Nephron progenitor cell (in vitro differentiated cells): ENCODE results near the gene CLIC1.

Experiments
- DNase-seq: peaks from one replicate; pipeline ENCODE4 v3.0.0; 2021
- H3K27ac Mint-ChIP-seq: 2 replicates; pipeline ENCODE4 v1.8.0; 2021; ENCODE audit warnings: mild to moderate bottlenecking, moderate library complexity, mixed read lengths
- H3K27me3 Mint-ChIP-seq: 2 replicates; pipeline ENCODE4 v1.8.0; 2021; ENCODE audit warnings: mild to moderate bottlenecking, low read depth, mixed read lengths; ENCODE audit not compliant: poor library complexity
- H3K36me3 Mint-ChIP-seq: 2 replicates; pipeline ENCODE4 v1.8.0; 2021; ENCODE audit warnings: low read depth, mixed read lengths
- H3K4me1 Mint-ChIP-seq: 2 replicates; pipeline ENCODE4 v1.8.0; 2021; ENCODE audit warnings: mixed read lengths
- H3K4me3 Mint-ChIP-seq: 2 replicates; pipeline ENCODE4 v1.8.0; 2021; ENCODE audit warnings: mild to moderate bottlenecking, moderate library complexity, mixed read lengths
- H3K9me3 Mint-ChIP-seq: 2 replicates; pipeline ENCODE4 v1.8.0; 2021; ENCODE audit warnings: mild to moderate bottlenecking, moderate library complexity, mixed read lengths
- TF ChIP-seq, protein P1 (sequence below): fragments of 200-600 bp; sonication (generic); IDR thresholded peaks from 2 replicates; pipeline ENCODE4 v1.5.0; 2021; ENCODE audit warnings: antibody characterized with exemption

CLIC1 gene

DNA sequence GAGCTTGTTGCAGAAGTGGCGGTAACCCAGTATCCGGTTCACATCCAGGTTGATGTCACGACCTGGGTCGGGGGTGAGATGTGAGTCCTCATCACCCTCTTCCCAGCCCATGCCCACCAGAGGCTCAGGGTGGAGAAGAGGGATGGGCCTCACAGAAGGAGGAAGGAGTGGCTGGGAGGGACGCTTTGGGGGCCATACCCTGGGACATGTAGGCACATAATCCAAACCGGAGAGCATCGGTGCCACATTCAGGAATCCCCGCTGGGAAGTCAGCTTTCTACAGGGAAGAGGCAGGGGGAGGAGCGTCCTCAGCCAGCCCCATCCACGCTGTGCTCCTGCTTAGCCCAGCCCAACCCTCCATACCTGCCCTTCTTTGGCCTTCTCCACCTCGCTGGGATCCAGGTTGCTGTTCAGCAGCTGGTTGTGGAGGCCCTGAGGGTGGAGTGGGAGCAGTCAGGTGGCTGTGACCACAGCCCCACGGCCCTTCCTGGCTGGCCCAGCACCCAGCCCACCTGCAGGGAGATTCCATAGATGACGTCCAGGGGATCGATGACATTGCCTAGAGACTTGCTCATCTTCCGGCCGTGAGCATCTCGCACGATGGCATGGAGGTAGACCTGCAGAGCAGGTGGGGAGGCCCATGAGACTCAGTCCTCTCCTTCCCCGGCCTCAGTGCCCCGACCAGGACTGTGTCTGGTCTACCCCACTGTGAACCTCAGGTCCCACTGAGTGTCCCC, 44.3 kb upstream of the CLIC1 start:
- Mint-ChIP-seq H3K36me3 (peaks cover 23% of the 10 kb centered on the region), H3K4me3 (no peak overlapping the region), H3K4me1 (peaks cover 21% of the 10 kb centered on the region), H3K9me3 (no peaks in the 10 kb centered on the region), H3K27me3 (no peaks in the 10 kb centered on the region), H3K27ac (peak overlapping the region; percentile 68)
- DNase-seq: no peak
- TF ChIP-seq, protein P1, sequence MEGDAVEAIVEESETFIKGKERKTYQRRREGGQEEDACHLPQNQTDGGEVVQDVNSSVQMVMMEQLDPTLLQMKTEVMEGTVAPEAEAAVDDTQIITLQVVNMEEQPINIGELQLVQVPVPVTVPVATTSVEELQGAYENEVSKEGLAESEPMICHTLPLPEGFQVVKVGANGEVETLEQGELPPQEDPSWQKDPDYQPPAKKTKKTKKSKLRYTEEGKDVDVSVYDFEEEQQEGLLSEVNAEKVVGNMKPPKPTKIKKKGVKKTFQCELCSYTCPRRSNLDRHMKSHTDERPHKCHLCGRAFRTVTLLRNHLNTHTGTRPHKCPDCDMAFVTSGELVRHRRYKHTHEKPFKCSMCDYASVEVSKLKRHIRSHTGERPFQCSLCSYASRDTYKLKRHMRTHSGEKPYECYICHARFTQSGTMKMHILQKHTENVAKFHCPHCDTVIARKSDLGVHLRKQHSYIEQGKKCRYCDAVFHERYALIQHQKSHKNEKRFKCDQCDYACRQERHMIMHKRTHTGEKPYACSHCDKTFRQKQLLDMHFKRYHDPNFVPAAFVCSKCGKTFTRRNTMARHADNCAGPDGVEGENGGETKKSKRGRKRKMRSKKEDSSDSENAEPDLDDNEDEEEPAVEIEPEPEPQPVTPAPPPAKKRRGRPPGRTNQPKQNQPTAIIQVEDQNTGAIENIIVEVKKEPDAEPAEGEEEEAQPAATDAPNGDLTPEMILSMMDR: no peak

DNA sequence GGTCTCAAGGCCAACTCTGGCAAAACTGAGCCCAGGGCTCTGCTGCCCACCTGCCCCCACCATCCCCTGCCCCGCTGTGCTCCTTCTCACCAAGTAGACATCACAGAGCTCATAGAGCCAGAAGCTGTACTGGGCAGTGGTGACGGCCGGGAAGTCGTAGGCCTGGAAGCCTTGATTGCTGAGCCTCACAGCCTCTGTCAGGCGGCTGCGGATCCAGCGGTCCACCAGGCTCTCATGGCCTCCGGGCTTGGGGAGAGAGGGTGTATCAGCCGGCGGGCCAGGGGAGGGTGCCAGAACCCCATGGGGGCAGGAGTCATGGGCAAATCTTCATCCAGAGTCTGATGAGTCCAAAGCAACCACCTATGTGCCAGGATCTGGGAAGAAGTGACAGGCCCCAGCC, 43.6 kb upstream of the CLIC1 start:
- peaks cover 27% of the 10 kb centered on the region for H3K4me1 Mint-ChIP-seq

DNA sequence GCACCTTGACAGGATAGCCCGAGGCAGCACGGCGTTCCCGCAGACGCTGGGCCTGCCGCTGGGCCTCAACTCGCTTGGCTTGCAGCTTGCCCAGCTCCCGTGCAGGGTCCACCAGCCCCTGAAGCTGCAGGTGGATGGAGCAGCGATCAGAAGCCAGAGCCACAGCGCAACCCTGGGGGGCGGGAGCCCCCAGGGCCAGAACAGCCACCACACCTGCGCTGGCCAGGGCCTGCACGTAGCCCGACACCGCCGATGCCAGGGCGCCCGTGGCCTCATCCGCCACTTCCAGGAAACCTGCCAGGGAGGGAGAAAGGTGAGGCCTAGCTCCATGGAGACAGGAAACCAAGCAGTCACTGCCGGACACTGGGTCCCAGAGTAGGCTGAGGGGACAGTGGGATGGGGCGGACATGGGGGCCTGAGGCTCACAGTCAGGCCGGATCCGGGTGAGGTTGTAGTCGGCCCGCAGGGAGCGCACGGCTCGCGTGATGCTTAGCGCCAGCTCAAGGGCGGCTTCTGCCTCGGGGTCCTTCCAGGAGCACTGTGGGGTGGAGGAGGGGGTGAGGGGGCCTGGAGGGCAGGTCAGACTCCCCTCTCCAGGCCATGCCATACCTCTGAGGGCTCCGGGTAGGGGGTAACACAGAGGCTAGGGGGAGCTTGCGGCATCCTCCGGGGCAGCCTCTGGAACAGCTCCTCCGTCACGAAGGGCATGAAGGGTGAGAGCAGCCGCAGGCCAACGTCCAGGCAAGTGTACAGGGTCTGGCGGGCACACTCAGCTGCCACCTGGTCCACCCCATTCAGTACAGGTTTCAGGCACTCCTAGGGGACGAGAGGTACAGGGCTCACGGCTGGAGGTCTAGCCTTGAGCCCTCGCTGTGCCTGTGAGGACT, 42.9 kb upstream of the CLIC1 start:
- Mint-ChIP-seq H3K36me3 (peaks cover 15% of the 10 kb centered on the region), H3K27me3 (no peaks in the 10 kb centered on the region), H3K27ac (no peak overlapping the region), H3K4me1 (peaks cover 27% of the 10 kb centered on the region), H3K9me3 (no peaks in the 10 kb centered on the region), H3K4me3 (no peak overlapping the region)
- TF ChIP-seq, protein P1: no peak
- no peak for DNase-seq

More for the DNA sequence above, 43.6 kb upstream of the CLIC1 start:
- Mint-ChIP-seq H3K27me3 (no peaks in the 10 kb centered on the region), H3K36me3 (peaks cover 21% of the 10 kb centered on the region), H3K9me3 (no peaks in the 10 kb centered on the region), H3K27ac (no peak overlapping the region), H3K4me3 (no peak overlapping the region)
- TF ChIP-seq, protein P1: no peak
- DNase-seq: no peak

DNA sequence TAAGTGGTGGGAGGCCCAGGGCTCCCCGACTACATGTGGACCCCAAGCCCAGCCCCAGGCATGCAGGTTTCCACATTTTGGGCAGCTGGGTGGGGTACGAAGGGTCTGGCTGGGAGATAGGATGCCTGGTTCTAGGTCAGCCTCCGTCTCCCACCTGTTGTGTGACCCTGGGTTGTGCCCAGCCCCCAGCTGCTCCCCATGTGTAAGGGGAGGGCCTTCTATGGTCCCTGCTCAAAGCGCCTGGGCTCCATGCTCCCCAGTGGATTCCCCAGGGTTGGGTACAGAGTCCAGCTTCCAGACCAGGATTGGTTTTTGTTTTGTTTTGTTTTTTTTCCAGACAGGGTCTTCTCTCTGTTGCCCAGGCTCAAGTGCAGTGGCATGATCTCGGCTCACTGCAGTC, 41.9 kb upstream of the CLIC1 start:
- no peaks in the 10 kb centered on the region for H3K27me3 Mint-ChIP-seq

DNA sequence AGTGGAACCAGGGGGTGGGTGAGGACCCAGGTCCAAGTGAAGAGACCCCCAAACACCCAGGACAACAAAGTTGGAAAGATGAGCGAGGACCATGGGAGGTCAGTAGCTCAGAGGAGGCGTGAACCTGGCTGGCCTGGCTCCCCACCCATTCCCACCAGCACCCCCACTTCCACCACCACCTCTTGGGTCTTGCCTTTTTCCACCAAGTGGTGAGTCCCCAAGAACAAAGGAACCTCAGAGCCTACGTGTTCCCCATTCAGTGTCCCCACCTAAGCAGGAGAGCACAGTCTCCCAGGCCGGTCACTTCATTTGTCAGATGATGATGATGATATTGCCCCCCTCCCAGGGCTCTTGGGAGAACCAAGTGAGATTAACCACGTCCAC, 41.3 kb upstream of the CLIC1 start:
- H3K36me3 Mint-ChIP-seq: peaks cover 6% of the 10 kb centered on the region
- no peak overlapping the region for H3K4me3 Mint-ChIP-seq
- H3K4me1 Mint-ChIP-seq: peaks cover 27% of the 10 kb centered on the region
- H3K27ac Mint-ChIP-seq: no peak overlapping the region
- H3K9me3 Mint-ChIP-seq: no peaks in the 10 kb centered on the region
- no peaks in the 10 kb centered on the region for H3K27me3 Mint-ChIP-seq
- TF ChIP-seq, protein P1: no peak
- no peak for DNase-seq

More for the DNA sequence above, 41.9 kb upstream of the CLIC1 start:
- H3K4me1 Mint-ChIP-seq: peaks cover 27% of the 10 kb centered on the region
- no peak for DNase-seq
- TF ChIP-seq, protein P1: no peak
- no peaks in the 10 kb centered on the region for H3K9me3 Mint-ChIP-seq
- no peak overlapping the region for H3K27ac Mint-ChIP-seq
- H3K36me3 Mint-ChIP-seq: peaks cover 11% of the 10 kb centered on the region
- H3K4me3 Mint-ChIP-seq: no peak overlapping the region
